ENCODE measurements around the gene CEP128.

Gene CEP128

DNA sequence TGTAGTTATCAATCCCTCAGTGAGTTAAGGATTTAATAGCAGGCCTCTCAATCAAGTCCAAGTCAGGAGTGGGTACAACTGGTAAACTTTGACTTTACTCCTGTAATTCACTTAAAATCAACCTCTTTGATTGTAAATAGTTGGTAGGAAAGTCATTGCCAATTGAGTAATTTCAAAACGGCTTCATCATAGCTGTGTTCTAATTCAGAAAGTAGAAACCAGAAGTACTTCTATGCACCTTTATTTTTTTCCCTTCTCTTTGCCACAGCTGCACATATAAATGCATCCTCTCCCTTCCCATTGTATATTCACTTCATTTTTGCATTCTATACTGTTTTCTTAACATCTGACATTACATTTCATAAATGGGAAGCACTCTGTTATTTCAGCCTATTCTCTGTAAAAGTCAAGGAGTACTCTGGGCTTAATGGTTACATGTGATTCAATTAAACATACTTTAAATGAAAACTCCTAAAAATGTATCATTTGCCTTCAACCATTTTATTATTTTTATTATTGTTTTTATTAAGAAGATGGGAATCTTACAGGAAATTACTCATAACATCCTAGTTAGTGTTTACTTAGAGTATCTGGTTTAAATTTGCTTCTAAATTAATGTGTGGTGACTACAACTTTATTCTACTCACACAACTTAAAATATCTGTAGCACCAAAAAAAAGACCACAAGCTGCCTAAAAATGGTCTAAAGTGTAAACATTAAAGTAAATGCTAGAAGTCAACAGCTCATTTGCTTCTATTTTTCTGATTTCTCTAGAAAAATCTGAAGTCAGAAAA lies 171.2 kb downstream of the CEP128 start:
- Mint-ChIP-seq H3K4me1 (no peaks in the 10 kb centered on the region), H3K36me3 (peaks cover 2% of the 10 kb centered on the region), H3K9me3 (no peaks in the 10 kb centered on the region), H3K27ac (no peak overlapping the region), H3K27me3 (no peaks in the 10 kb centered on the region), H3K4me3 (no peak overlapping the region)
- CTCF ChIA-PET = no interaction called here
- no peak for DNase-seq

DNA sequence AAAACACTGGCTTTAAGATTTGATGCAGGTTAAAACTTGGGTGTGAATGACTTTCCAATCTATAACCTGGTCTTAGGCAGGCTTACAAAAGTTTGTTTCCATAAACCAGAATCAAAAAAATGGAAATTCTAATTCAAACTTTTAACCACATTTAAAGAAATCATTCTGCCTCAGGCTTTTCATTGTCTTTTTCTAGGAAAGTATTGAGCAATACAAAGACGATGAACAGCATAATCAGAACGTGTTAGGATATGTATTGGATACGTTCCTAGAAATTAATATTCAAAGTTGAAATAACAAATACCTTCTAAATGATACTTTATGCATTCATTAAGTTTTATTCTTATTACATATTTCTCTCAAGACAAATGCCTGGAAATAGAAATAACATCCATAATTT lies 172.9 kb downstream of the CEP128 start:
- H3K36me3 Mint-ChIP-seq = peaks cover 2% of the 10 kb centered on the region
- no peaks in the 10 kb centered on the region for H3K9me3 Mint-ChIP-seq
- H3K4me1 Mint-ChIP-seq = no peaks in the 10 kb centered on the region
- no peak overlapping the region for H3K27ac Mint-ChIP-seq
- CTCF ChIA-PET = no interaction called here
- no peaks in the 10 kb centered on the region for H3K27me3 Mint-ChIP-seq
- no peak for DNase-seq
- H3K4me3 Mint-ChIP-seq = no peak overlapping the region

DNA sequence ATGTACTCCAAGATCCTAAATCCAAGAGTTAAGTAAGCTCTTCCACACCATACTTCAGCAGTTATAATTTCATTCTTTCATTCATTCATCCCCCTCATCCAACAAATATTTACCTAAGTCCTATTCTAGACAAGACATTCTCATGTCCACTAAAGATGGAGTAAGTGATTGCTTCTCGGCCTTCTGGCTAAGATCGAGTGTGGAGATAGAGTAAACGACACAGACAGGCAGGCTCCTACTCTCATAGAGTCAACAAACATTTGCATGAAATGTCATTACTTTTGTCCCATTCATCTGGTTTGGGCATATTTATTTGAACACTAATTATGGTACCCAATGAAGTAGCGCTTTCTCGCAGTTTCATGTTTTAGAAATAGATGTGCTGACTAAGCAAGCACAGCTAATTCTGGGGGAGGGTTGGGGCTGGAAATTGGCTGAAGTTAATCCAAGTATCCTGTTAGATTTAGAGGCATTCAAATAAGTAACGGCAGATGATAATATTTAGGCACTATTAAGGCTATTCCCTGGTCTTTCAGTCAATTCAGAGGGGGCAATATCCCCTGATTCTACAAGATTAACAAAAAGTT lies 176.5 kb downstream of the CEP128 start:
- DNase-seq = no peak
- no peak overlapping the region for H3K27ac Mint-ChIP-seq
- CTCF ChIA-PET = no interaction called here
- H3K4me1 Mint-ChIP-seq = no peaks in the 10 kb centered on the region
- H3K4me3 Mint-ChIP-seq = no peak overlapping the region
- H3K27me3 Mint-ChIP-seq = no peaks in the 10 kb centered on the region
- no peaks in the 10 kb centered on the region for H3K9me3 Mint-ChIP-seq
- peaks cover 3% of the 10 kb centered on the region for H3K36me3 Mint-ChIP-seq

DNA sequence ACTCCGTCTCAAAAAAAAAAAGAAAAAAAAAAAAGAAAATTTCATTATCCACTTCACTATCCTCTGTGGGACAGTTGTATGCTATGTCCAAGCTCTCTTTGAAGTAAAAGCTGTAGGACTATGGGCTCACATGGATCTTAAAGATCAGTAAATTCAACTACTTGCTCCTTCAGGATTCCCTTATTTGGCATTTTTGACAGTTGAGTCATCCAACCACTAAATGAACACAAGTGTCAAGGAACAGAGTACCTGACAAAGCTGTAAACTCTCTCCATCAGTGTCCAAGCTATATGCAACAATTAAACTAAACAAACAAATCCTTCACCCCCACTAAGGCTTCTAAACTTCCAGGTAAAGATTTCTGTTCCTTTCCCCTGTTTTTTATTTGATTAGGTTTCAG lies 177.0 kb downstream of the CEP128 start:
- no peaks in the 10 kb centered on the region for H3K9me3 Mint-ChIP-seq
- no peak overlapping the region for H3K27ac Mint-ChIP-seq
- H3K27me3 Mint-ChIP-seq = no peaks in the 10 kb centered on the region
- CTCF ChIA-PET = no interaction called here
- peaks cover 3% of the 10 kb centered on the region for H3K36me3 Mint-ChIP-seq
- no peak overlapping the region for H3K4me3 Mint-ChIP-seq
- H3K4me1 Mint-ChIP-seq = no peaks in the 10 kb centered on the region
- DNase-seq = no peak

DNA sequence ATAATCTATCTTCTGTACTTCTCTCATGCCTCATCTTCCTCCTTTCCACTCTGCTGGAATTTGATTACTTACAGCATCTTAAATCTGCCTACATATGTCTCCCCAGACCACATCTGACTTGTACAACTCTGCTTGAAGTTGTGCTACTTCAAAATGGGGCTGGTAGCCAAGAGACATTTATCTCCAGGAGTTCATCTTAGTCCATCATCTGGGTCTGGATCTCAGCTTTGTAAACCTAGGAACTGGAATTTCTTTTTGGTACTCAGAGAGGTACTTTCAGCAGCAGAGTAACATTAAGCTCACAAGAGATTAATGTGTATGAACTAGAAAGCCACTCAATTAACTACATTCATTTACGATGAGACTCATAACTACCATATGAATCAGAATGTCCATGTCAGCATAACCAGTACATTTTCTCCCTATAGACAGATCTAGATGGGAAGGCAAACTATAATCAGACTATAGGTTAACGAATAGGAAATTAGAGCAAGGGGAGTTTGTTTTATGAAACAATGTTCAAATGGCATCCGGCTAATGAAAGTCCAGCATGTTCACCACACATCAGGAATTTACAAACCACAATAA lies 178.8 kb downstream of the CEP128 start:
- H3K27ac Mint-ChIP-seq = no peak overlapping the region
- H3K36me3 Mint-ChIP-seq = peaks cover 10% of the 10 kb centered on the region
- no peaks in the 10 kb centered on the region for H3K9me3 Mint-ChIP-seq
- CTCF ChIA-PET = no interaction called here
- H3K27me3 Mint-ChIP-seq = no peaks in the 10 kb centered on the region
- H3K4me1 Mint-ChIP-seq = no peaks in the 10 kb centered on the region
- H3K4me3 Mint-ChIP-seq = no peak overlapping the region
- no peak for DNase-seq

DNA sequence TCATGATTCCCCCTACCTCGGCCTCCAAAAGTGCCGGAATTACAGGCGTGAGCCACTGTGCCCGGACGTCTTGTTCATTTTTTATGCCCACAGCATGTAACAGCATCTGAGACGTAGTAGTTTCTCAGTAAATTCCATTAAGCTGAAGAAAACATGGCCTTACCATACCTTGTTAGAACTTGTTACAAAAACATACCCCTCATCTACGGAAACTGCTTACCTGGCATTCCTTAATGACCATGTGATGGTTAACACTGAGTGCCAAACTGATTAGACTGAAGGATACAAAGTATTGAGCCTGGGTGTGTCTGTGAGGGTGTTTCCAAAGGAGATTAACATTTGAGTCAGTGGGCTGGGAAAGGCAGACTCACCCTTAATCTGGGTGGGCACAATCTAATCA lies 186.8 kb downstream of the CEP128 start:
- Mint-ChIP-seq H3K27me3 (no peaks in the 10 kb centered on the region), H3K4me3 (no peak overlapping the region), H3K36me3 (peaks cover 39% of the 10 kb centered on the region), H3K9me3 (no peaks in the 10 kb centered on the region), H3K4me1 (no peaks in the 10 kb centered on the region), H3K27ac (no peak overlapping the region)
- CTCF ChIA-PET = no interaction called here
- DNase-seq = no peak

DNA sequence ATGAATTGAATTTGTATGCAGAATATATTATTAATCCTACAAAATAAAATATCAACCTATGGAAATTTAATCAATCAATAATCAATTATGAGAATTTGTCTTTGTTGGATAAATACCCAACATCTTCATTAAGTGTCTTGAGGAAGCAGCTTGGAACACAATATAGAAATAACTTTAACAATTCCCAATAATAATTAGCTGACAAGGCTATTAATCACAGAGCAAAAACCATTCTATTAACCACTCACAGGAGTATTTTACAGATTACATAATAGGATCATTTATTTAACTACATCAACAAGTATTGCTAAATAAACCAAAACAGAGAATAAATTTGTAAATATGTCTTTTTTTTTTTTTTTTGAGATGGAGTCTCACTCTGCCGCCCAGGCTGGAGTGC lies 190.3 kb downstream of the CEP128 start:
- CTCF ChIA-PET = no interaction called here
- no peak overlapping the region for H3K4me3 Mint-ChIP-seq
- H3K27ac Mint-ChIP-seq = no peak overlapping the region
- no peak for DNase-seq
- H3K36me3 Mint-ChIP-seq = peaks cover 36% of the 10 kb centered on the region
- H3K27me3 Mint-ChIP-seq = no peaks in the 10 kb centered on the region
- H3K9me3 Mint-ChIP-seq = no peaks in the 10 kb centered on the region
- no peaks in the 10 kb centered on the region for H3K4me1 Mint-ChIP-seq

DNA sequence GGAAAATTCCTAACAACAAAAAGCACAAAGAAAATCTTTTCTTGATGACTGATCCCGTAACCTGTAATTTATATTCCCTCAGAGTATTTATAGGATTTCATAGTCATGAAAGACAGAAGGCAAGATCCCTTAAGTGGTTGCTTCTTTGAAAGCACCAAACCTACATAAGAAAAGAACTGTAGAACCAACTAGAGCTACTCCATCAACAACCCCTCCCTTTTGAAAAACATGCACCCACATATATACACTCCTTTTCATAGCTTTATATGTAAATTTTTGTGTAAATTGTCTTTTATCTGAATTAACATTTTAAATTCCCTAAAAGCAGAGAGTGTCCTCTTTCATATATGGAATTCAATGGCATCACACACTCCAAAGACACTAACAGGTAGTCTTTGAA lies 215.3 kb downstream of the CEP128 start:
- Mint-ChIP-seq H3K36me3 (no peaks in the 10 kb centered on the region), H3K4me3 (no peak overlapping the region), H3K27me3 (no peaks in the 10 kb centered on the region), H3K9me3 (no peaks in the 10 kb centered on the region), H3K4me1 (no peaks in the 10 kb centered on the region), H3K27ac (no peak overlapping the region)
- CTCF ChIA-PET = no interaction called here
- DNase-seq = no peak

DNA sequence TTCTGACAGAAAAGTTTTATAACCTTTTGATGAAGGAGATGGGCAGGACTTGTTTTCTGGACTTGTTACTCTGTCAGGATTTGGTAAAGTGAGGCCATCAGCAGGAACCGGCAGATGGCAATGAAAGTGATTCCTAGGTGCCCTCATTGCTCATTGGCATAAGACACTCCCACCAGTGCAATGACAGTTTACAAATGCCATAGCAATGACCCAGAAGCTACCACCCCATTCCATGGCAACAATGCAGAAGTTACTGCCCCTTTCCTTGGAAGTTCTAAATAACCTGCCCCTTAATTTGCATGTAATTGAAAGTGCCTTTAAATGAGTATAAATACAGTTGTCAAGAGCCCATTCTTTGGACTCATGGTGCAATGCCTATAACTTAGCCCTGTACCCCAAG lies 222.6 kb downstream of the CEP128 start:
- Mint-ChIP-seq H3K4me1 (peaks cover 7% of the 10 kb centered on the region), H3K9me3 (no peaks in the 10 kb centered on the region), H3K27ac (no peak overlapping the region), H3K36me3 (peaks cover 5% of the 10 kb centered on the region), H3K27me3 (no peaks in the 10 kb centered on the region), H3K4me3 (no peak overlapping the region)
- CTCF ChIA-PET = no interaction called here
- DNase-seq = no peak

DNA sequence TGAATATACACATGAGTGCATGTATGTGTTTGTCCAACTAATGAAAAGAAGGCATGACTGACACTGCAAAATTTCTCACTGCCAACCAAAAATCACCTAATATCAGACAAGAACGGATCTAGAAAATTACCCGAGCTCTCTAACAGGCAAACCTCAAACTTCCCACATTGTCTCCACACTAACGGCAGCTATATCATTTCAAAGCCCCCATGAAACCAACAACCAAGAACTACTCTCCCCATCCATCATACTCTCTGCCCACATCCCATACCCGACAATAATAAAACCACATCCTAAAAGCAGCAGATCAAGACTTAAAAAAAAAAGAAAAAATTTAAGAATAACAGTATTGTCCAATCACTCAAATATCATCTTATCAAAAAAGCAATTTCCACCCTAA lies 227.1 kb downstream of the CEP128 start:
- H3K36me3 Mint-ChIP-seq = peaks cover 6% of the 10 kb centered on the region
- no peak for DNase-seq
- H3K4me3 Mint-ChIP-seq = no peak overlapping the region
- peaks cover 9% of the 10 kb centered on the region for H3K4me1 Mint-ChIP-seq
- CTCF ChIA-PET = no interaction called here
- no peaks in the 10 kb centered on the region for H3K27me3 Mint-ChIP-seq
- no peak overlapping the region for H3K27ac Mint-ChIP-seq
- no peaks in the 10 kb centered on the region for H3K9me3 Mint-ChIP-seq

DNA sequence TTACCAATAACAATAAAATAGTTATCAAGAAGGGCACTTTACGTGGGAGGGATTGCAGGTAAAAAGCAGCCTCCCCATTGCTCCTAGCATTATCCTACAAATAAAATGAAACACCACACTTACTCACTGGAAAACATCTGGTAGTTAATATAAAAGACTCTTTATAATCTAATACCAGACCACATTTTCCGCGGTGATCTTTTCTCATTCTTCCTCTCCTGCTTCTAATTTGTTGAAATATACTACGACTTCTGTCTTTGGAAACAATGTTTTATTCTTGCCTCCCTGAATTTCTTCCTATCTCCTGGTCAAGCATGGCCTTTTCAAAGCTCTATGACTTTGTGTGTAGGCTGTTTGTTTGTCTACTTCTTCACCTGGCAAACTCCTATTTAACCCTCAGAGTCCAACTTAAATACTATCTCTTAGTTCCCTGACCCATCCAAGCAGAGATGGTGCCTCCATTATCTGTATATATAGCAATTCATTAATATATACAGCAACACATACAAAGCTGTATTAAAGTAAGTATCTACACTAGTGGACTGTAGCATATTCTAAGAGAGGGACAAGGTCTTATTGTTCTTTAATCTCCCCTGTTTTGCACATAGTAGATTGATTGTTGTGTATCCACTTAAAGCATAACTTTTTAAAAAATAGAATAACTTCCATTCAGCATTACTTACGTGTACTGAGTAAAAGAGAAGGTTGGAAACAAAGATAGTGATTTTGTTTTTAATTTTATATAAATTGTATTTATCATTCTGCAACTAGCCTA lies 228.3 kb downstream of the CEP128 start:
- H3K4me3 Mint-ChIP-seq = no peak overlapping the region
- H3K27ac Mint-ChIP-seq = no peak overlapping the region
- H3K27me3 Mint-ChIP-seq = no peaks in the 10 kb centered on the region
- H3K36me3 Mint-ChIP-seq = peaks cover 6% of the 10 kb centered on the region
- DNase-seq = no peak
- CTCF ChIA-PET = no interaction called here
- peaks cover 9% of the 10 kb centered on the region for H3K4me1 Mint-ChIP-seq
- no peaks in the 10 kb centered on the region for H3K9me3 Mint-ChIP-seq

DNA sequence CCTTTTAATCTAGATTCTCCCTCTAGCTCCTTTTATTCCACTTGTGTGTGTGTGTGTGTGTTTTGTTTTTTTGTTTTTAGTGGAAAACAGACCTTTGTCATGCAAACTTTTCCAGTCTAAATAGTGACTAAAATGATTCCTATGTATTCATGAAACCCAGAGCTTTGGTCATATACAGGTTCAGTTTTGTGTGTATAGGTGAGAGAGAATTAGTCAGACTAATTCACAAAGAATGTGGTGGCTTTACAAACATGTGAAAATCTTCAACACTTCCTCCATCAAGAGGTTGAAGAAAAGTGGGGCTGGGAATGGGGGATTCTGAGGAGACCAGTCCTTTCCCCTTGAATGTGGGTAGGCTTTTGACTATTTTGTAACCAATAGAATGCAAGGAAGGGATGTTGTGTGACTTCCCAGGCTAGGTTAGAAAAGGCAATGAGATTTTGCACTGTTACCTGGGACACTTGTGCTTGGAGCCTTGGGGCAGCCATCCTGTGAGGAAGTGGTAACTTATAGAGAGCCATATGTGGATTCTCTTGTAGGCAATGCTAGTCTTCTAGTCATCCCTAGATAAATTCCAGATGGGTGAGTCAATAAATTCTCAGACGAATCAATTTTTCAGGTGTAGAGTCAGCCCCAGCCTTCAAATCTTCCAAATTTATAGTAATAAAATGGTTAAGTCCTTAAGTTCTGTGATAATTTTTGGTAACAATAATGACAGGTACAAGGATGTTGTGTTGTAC lies 236.1 kb downstream of the CEP128 start:
- DNase-seq = no peak
- H3K4me1 Mint-ChIP-seq = no peaks in the 10 kb centered on the region
- H3K4me3 Mint-ChIP-seq = no peak overlapping the region
- H3K9me3 Mint-ChIP-seq = no peaks in the 10 kb centered on the region
- no peak overlapping the region for H3K27ac Mint-ChIP-seq
- CTCF ChIA-PET = no interaction called here
- H3K27me3 Mint-ChIP-seq = no peaks in the 10 kb centered on the region
- peaks cover 8% of the 10 kb centered on the region for H3K36me3 Mint-ChIP-seq

DNA sequence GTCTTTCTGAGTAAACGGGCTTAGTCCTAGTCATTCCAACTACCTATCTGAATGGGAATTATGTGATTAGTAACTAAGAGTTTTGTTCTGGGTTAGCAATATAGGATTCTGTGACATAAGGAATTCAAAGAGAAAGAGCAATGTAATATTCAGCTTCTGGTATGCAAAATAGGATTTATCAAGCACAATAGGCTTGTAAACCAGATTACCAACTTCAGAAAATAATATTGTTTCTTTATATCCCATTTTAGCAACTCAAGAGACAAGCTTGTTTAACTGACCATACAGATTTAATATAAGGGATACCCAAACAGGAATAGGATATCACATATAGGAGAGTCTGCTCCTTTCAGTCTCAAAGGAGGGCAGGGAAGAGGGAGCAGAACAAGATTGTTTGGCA lies 240.9 kb downstream of the CEP128 start:
- CTCF ChIA-PET = no interaction called here
- H3K27me3 Mint-ChIP-seq = no peaks in the 10 kb centered on the region
- no peak overlapping the region for H3K27ac Mint-ChIP-seq
- peaks cover 7% of the 10 kb centered on the region for H3K36me3 Mint-ChIP-seq
- H3K4me1 Mint-ChIP-seq = no peaks in the 10 kb centered on the region
- no peaks in the 10 kb centered on the region for H3K9me3 Mint-ChIP-seq
- DNase-seq = no peak
- H3K4me3 Mint-ChIP-seq = no peak overlapping the region

DNA sequence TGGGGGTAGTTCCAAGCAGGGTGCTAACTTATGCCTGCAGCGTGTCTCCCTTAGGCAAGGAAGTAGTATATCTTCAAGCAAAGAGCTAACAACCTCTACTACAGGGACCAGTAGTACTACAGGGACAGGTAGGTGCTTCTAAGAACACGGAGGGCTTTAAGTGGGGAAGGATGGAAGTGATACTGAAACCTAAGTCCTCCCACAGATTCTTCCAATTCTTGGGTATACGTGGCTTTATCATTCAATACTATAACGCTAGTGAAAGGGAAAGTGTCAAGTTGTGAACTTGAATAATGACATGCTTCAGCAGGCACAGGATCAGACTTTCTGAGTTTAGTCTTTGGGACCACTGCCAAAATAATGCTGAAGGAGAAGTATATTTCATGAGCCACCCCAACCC lies 241.7 kb downstream of the CEP128 start:
- Mint-ChIP-seq H3K4me3 (no peak overlapping the region), H3K27ac (no peak overlapping the region), H3K4me1 (no peaks in the 10 kb centered on the region), H3K27me3 (no peaks in the 10 kb centered on the region), H3K9me3 (no peaks in the 10 kb centered on the region), H3K36me3 (peaks cover 5% of the 10 kb centered on the region)
- no peak for DNase-seq
- CTCF ChIA-PET = no interaction called here

All from activated naive CD4-positive, alpha-beta T cell treated with anti-CD3 and anti-CD28 coated beads, Interleukin-2, amount 10 ng/mL, durations not matched to agents 7 days and 5 days (primary cell).